HG03571 (cell line): ENCODE measurements around the gene CCDC148.
A peak's percentile ranks its signal among the peaks of the same experiment; 100 is the strongest.

Experiments
- ATAC-seq: cut with Tn5 transposase; IDR thresholded peaks from one replicate; pipeline ENCODE4 v1.9.1; 2021; ENCODE audit not compliant: unreplicated experiment

The CCDC148 gene

DNA sequence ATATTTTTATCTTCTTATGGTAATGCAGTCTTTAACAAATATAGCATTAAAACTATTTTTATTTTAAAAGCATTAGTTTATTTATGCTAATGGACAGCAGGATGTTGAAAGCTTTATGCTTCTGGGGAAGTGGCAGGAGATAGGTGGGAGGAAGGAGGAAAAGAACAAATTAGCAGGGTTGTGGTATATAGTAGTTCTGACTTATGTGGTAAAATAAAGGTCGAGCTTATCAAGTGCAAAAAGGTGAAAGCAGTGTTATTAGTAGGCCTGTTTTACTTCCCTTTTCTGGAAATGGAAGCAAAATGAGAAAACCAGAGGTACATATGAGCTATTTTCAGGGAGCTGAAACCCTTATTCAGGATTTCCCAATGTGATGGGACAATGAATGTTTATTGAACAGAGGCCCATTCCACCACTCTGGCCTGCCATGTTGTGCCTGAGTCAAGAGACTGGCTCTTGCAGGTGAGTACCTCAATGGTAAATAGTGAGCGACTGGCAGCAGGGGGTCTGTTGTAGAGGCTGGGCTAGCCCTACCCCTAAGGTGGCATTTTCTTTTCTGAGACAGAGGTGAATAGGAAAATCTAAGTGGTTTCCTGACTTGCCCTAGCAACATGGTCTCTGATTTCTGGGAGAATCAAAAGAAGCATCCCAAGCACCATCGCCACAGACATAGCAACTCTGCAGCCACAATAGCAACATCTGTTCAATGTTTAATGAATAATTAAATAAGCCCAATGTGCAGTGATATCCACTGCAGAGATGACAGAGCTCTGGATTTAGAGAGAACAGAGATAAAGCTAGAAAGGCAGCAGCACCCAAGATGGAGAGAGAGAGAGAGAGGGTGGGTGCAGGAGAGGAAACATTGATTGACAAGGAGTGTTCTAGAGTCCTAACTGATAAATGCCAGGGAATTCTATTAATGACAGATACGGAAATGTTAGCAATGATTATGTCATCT lies 235.2 kb downstream of the CCDC148 start:
- no peak for ATAC-seq

DNA sequence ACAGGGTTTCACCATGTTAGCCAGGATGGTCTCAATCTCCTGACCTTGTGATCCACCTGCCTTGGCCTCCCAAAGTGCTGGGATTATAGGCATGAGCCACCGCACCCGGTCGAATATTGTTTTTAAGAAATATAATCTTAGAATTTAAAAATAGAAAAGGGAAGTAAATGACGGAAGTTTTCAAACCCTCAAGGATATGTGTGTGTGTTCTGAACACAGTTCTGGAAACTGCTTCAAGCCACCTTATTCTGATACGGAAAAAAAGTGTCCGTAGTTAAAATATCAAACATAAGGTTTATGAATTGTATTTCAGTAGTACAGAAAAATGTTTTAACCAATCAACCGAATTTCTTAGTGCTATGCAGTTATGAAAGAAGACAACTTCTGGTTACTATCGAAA lies 239.0 kb downstream of the CCDC148 start:
- no peak for ATAC-seq

DNA sequence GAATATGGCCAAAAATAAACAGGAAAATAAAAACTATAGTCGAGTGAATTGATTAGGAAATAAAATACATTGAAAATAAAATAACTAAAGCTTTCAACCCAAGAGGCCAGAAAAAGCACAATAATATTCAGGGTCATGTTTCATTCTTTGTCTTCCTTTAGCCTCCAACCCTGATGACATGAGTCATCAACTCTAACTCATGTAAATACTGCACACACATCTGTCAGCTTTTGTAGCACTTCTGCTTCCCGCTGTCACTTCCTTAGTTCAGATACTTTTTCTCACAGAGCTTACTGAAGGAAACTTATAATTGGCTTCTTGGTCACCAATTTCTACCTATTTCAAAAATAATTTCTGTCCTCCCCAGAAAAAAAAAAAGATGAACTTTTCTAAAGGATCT lies 242.1 kb downstream of the CCDC148 start:
- ATAC-seq: no peak

DNA sequence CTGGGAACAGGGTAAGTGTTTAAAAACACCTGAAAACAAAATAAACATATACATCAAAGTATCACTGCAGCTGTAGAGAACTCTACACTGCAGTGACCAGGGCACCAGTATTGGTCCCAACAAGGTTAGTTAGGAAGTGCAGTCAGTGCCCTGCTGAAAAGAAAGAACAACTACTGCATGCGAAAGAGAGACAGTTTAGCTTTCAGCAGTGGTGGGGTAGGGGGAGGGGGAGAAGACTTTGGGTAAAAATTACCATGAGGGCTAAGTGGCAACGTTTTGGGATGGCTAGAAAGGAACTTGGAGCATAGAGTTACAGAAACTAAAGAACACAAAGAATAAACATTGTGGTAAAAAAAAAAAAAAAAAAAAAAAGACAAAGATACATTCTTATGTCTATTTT lies 242.8 kb downstream of the CCDC148 start:
- ATAC-seq: no peak

GRCh38 chr2:158212301-158212700 lies 244.3 kb downstream of the CCDC148 start:
- ATAC-seq: no peak

DNA sequence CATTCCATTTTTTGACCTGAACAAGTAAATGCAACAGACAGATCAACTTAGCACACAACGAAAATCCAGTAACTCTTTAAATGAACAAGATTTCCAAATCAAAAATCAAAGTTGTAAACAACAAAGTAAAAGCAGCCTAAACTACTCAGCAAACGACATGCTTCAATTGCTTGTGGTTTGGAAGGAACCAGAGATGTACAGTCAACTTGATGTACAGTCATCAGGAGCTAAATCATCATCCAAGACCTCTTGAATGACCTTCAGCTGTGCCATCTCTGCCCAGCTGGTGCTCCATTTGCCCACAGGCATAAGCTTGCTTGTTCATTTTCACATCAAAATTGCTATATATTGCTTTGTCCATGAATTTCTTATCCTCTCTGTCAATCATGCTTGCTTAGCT lies 245.1 kb downstream of the CCDC148 start:
- ATAC-seq: no peak

GRCh38 chr2:158207354-158207753 lies 249.2 kb downstream of the CCDC148 start:
- no peak for ATAC-seq

DNA sequence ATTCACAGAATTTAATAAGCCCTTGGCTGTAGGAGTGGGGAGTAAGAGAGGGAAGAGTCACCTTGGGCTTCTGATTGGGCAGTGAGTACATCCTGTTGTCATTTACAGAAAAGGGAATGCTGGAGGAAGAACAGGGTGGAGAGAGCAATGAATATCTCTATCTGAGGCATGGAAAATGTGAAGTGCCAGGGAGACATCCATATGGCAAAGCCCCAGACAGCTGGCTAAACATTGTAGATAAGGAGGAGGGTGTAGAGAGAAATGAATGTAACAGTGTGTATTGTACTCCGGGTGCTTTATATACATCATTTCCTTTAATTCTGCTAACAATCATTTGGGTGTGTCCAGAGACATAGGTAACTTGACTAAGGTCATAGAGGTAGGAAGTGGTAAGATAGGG lies 251.3 kb downstream of the CCDC148 start:
- ATAC-seq: no peak

- no peak for ATAC-seq
Measured at GRCh38 chr2:158204741-158205165, 251.8 kb downstream of the CCDC148 start.

DNA sequence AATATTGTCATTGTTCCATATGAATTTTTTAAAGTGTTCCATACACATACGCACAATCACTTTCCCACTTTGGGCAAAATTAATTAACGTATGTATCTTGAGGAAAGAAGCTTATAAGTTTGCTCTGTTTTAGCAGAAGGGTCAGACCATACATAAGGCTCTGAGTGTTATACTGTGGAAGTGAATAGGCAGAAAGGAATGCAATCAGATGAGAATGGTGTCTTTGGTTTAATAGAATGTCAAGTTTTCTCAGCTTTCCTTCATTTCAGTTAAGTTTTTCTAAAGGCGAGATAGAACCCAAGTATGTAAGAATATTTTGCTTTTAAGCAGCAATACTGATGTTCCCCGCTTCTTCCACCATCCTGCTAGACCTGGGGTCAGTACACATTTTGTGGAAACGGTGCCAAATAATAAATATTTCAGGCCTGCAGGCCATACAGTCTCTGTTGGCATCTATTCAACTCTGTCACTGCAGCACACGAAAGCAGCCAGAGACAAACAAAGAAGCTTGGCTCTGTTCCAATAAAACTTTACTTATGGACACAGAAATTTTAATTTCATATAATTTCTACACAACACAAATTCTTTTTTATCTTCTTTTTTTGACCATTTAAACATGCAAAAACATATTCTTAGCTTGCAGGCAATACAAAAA lies 254.3 kb downstream of the CCDC148 start:
- ATAC-seq: no peak

- no peak for ATAC-seq
Measured at GRCh38 chr2:158199928-158200650, 256.5 kb downstream of the CCDC148 start.

- ATAC-seq: no peak
Measured at GRCh38 chr2:158197940-158198339, 258.6 kb downstream of the CCDC148 start.

DNA sequence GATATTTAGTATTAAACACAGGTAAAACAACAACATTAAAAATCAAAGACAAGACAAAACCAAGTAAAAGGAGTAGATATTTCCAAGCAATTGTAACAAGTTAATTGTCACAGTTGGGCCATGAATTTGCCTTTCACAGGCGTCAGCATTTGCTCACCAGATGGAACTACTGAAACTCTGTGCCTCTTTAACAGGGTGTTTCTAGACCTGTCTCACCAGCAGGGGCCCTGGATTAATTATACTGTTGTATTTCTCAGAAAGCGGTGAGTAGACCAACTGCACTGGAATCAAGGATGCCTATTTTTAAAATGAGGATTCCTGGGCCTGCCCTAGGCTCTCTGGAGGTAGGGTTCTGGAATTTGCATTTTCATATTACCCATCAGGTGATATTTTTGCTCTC lies 262.3 kb downstream of the CCDC148 start:
- no peak for ATAC-seq

GRCh38 chr2:158192515-158193443 lies 263.8 kb downstream of the CCDC148 start:
- ATAC-seq: no peak

DNA sequence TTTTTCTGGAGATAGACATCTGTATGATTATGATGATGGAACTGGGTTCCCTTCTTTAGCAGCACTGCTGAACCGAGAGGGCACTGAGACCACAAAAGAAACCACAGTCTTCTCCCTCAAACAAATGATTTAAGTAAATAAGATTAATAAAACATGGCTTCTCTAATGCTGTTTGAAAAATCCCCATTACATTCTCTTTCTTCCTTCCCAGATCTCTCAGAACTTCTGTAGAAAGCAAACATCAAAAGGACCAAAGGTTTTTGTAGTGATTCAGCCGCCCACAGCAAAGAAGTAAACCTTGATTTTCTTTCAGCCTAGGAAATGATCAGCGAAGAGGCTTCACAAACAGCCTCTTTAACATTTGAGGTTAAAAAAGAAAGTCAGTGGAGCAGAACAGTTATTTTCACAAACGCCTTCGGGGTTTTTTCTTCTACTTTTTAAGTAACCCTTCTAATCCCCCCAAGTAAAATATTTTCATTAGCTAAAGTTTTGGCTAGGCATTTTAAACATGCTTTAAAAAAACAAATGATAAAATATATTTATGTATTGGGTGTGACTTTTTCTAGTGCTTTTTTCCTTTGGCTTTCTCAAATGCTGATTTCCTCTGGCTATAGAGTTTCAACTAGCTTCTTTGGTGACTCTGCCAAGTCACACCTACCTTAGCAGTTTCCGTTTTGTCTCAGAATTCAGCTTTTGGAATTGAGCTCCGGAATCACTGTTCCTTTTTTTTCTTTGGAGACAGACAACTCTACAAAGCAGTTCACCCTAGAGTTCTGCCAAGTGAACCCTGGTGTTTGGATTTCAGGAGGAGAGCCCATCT lies 265.3 kb downstream of the CCDC148 start:
- ATAC-seq: peak; percentile 86

GRCh38 chr2:158189526-158189925 lies 267.0 kb downstream of the CCDC148 start:
- peak; percentile 54 for ATAC-seq

GRCh38 chr2:158187908-158188307 lies 268.6 kb downstream of the CCDC148 start:
- no peak for ATAC-seq

GRCh38 chr2:158184556-158185343 lies 271.8 kb downstream of the CCDC148 start:
- no peak for ATAC-seq

- no peak for ATAC-seq
Measured at GRCh38 chr2:158184001-158184400, 272.6 kb downstream of the CCDC148 start.
